Tibial nerve (tissue), 4 donors: ENCODE data around the gene URB1. TPM values are rescaled to one million over a fixed set of nuclear protein-coding genes. Genes with fewer than 3 reads are reported as not detected.

ENCODE experiments used
- DNase-seq, 2 donors: peaks; one replicate each; pipeline ENCODE4 v3.0.0-alpha.2; 2019; ENCODE audit warnings: low spot score in 2 of 2
- H3K27ac ChIP-seq, 4 donors: fragments of 200-600 bp; sonication (generic) in 3 of 4; one replicate each; pipeline ENCODE4 v1.5.1; 2017 to 2019; ENCODE audit warnings: mild to moderate bottlenecking in 1 of 4
- H3K27me3 ChIP-seq, 2 donors: fragments of 200-600 bp; sonication (generic) in 1 of 2; one replicate each; pipeline versions ENCODE4 v1.5.1 to v1.6.0; 2017 to 2019
- H3K36me3 ChIP-seq, 3 donors: fragments of 200-600 bp; sonication (generic); one replicate each; pipeline ENCODE4 v1.5.1; 2018 to 2019
- H3K4me1 ChIP-seq, 4 donors: fragments of 200-600 bp; sonication (generic) in 3 of 4; one replicate each; pipeline ENCODE4 v1.5.1; 2017 to 2019
- H3K4me3 ChIP-seq, 4 donors: fragments of 200-600 bp; sonication (generic) in 3 of 4; one replicate each; pipeline ENCODE4 v1.5.1; 2017 to 2019; ENCODE audit warnings: mild to moderate bottlenecking in 1 of 4, moderate library complexity in 1 of 4
- H3K9me3 ChIP-seq, 4 donors: fragments of 200-600 bp; sonication (generic) in 3 of 4; one replicate each; pipeline ENCODE4 v1.5.1; 2017 to 2019
- CTCF ChIP-seq, 5 experiments: fragments of 200-600 bp in 3 of 5; fragments of 450-650 bp in 2 of 5; sonication (generic) in 3 of 5; IDR thresholded peaks; one replicate each; pipeline ENCODE4 v1.5.1; 2016 to 2019; ENCODE audit warnings: antibody characterized with exemption in 5 of 5, mild to moderate bottlenecking in 3 of 5, moderate library complexity in 2 of 5
- EP300 ChIP-seq, 2 donors: sonication (generic); formaldehyde crosslinking; IDR thresholded peaks; one replicate each; pipeline ENCODE4 v1.6.1; 2017; ENCODE audit warnings: antibody characterized with exemption in 2 of 2, mild to moderate bottlenecking in 1 of 2
- POLR2A ChIP-seq, 2 donors: fragments of 450-650 bp; IDR thresholded peaks; one replicate each; pipeline ENCODE4 v1.6.1; 2017; ENCODE audit warnings: antibody characterized with exemption in 2 of 2, mild to moderate bottlenecking in 2 of 2, moderate library complexity in 2 of 2
- WGBS, 2 donors: methylation state at CpG; one replicate each; pipeline ENCODE4 v1.1.5; 2018; 5-methylcytosine and 5-hydroxymethylcytosine counted together
- total RNA-seq, 4 donors: library from RNA; depleted of rRNA; stranded (reverse); fragments of >200 nt; gene quantifications; one replicate each; pipeline ENCODE4 v1.1.0, GENCODE V29; 2016

The URB1 gene
- total RNA-seq, 4 donors from 2014 or later, result 18.6 to 29.4 (median 22.2) TPM

- H3K36me3 ChIP-seq, result peaks cover 3 to 100% (median 39%) of the 10 kb centered on the region in 3 donors
- DNase-seq, result no peak
- no peaks in the 10 kb centered on the region for H3K27me3 ChIP-seq
- H3K4me1 ChIP-seq, result no peaks in the 10 kb centered on the region
- H3K9me3 ChIP-seq, result no peaks in the 10 kb centered on the region
- 92 to 98% methylated on average over 1 of the region's 1 CpG for WGBS, 2 donors
- no peak overlapping the region for H3K27ac ChIP-seq
- no peak overlapping the region for H3K4me3 ChIP-seq
- TF ChIP-seq CTCF (IDR thresholded peaks at IDR 0.05) (no peak), EP300 (IDR thresholded peaks at IDR 0.05) (no peak), POLR2A (IDR thresholded peaks at IDR 0.05) (no peak)
These were observed 35.9 kb downstream of the URB1 start for GRCh38 chr21:32356874-32357395.

- H3K4me1 ChIP-seq, result no peaks in the 10 kb centered on the region
- no peaks in the 10 kb centered on the region for H3K27me3 ChIP-seq
- H3K4me3 ChIP-seq, result no peak overlapping the region
- TF ChIP-seq POLR2A (IDR thresholded peaks at IDR 0.05), result no peak
- TF ChIP-seq EP300 (IDR thresholded peaks at IDR 0.05), result no peak
- peaks cover 0 to 100% (median 44%) of the 10 kb centered on the region in 3 donors for H3K36me3 ChIP-seq
- H3K27ac ChIP-seq, result no peak overlapping the region
- DNase-seq, result no peak
- H3K9me3 ChIP-seq, result no peaks in the 10 kb centered on the region
- 90 to 93% methylated on average over 6 to 8 of the region's 8 CpGs for WGBS, 2 donors
These were observed 39.7 kb downstream of the URB1 start for GRCh38 chr21:32353002-32353711.

GRCh38 chr21:32352526-32352925 lies 40.3 kb downstream of the URB1 start:
- no peaks in the 10 kb centered on the region for H3K9me3 ChIP-seq
- H3K27me3 ChIP-seq, result no peaks in the 10 kb centered on the region
- no peaks in the 10 kb centered on the region for H3K4me1 ChIP-seq
- no peak overlapping the region for H3K27ac ChIP-seq
- no peak overlapping the region for H3K4me3 ChIP-seq
- 82 to 94% methylated on average over 4 to 7 of the region's 7 CpGs for WGBS, 2 donors
- DNase-seq, result no peak
- TF ChIP-seq CTCF (IDR thresholded peaks at IDR 0.05) (no peak), POLR2A (IDR thresholded peaks at IDR 0.05) (no peak), EP300 (IDR thresholded peaks at IDR 0.05) (no peak)
- peaks cover 0 to 100% (median 49%) of the 10 kb centered on the region in 3 donors for H3K36me3 ChIP-seq

DNA sequence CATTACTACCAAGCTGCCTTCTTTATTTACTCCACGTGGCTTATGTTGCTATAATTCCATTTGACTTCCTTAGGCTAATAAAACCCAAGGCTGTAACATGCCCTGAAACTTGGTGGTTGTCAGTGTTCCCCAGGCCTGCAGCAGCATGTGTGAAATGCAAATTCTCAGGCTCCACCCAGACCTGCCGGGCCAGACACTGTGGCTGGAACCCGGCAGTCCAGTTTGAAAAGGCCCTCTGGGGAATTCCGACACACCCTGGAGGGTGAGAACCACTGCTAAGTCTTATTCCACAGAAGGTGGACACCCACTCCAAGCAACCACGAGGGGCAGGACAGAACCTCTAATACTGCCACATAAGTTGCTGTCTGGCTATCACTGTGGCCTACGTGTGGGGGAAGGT lies 41.4 kb downstream of the URB1 start:
- H3K27me3 ChIP-seq, result no peaks in the 10 kb centered on the region
- H3K36me3 ChIP-seq, result peaks cover 0 to 100% (median 58%) of the 10 kb centered on the region in 3 donors
- TF ChIP-seq EP300 (IDR thresholded peaks at IDR 0.05) (no peak), POLR2A (IDR thresholded peaks at IDR 0.05) (no peak), CTCF (IDR thresholded peaks at IDR 0.05) (no peak)
- H3K9me3 ChIP-seq, result no peaks in the 10 kb centered on the region
- no peaks in the 10 kb centered on the region for H3K4me1 ChIP-seq
- no peak for DNase-seq
- 79 to 88% methylated on average over 6 of the region's 6 CpGs for WGBS, 2 donors
- no peak overlapping the region for H3K27ac ChIP-seq
- no peak overlapping the region for H3K4me3 ChIP-seq

- whole genome bisulfite sequencing, 2 donors, result 88 to 90% methylated on average over 13 of the region's 13 CpGs
- peaks cover 0 to 100% (median 60%) of the 10 kb centered on the region in 3 donors for H3K36me3 ChIP-seq
These were observed 41.8 kb downstream of the URB1 start for GRCh38 chr21:32350981-32351380.

More at GRCh38 chr21:32350981-32351380, 41.8 kb downstream of the URB1 start:
- no peak overlapping the region for H3K4me3 ChIP-seq
- no peak for DNase-seq
- H3K4me1 ChIP-seq, result no peaks in the 10 kb centered on the region
- no peak overlapping the region for H3K27ac ChIP-seq
- no peaks in the 10 kb centered on the region for H3K27me3 ChIP-seq
- no peak for TF ChIP-seq EP300 (IDR thresholded peaks at IDR 0.05)
- no peak for TF ChIP-seq CTCF (IDR thresholded peaks at IDR 0.05)
- TF ChIP-seq POLR2A (IDR thresholded peaks at IDR 0.05), result no peak
- H3K9me3 ChIP-seq, result no peaks in the 10 kb centered on the region
